ENCODE results near the gene CANT1.

CANT1 gene

GRCh38 chr17:78996781-78997201 lies 12.8 kb downstream of the CANT1 start:
- Histone ChIP-seq H3K4me1 (ENCODE audit: low read length) (no peaks in the 10 kb centered on the region), H3K79me2 (ENCODE audit: low read length) (peaks cover 14% of the 10 kb centered on the region; the same call in 1 of the 2 replicates), H3K9me3 (ENCODE audit: insufficient read depth, low read length) (no peaks in the 10 kb centered on the region), H4K20me1 (ENCODE audit: insufficient read depth, low read length) (peaks cover 18% of the 10 kb centered on the region; the same call in 1 of the 2 replicates), H3K27me3 (ENCODE audit: low read depth, low read length) (no peaks in the 10 kb centered on the region), H3K4me3 (ENCODE audit: low read length) (no peak overlapping the region), H3K4me2 (ENCODE audit: low read length) (no peak overlapping the region), H3K27ac (ENCODE audit: low read length) (no peak overlapping the region), H3K9ac (ENCODE audit: low read length) (no peak overlapping the region), H3K36me3 (replicated peaks; ENCODE audit: low read depth, low read length) (peaks cover 21% of the 10 kb centered on the region), H2AFZ (ENCODE audit: low read depth, low read length) (no peak overlapping the region)
- TF ChIP-seq CTCF (IDR thresholded peaks at IDR 0.05; ENCODE audit: low read depth, low read length) (no peak), EZH2phosphoT487 (IDR thresholded peaks at IDR 0.05; ENCODE audit: low read depth) (no peak)

GRCh38 chr17:78995761-78996451 lies 13.7 kb downstream of the CANT1 start:
- no peak overlapping the region for H2AFZ ChIP-seq (ENCODE audit: low read depth, low read length)
- TF ChIP-seq CTCF (IDR thresholded peaks at IDR 0.05; ENCODE audit: low read depth, low read length) (no peak), EZH2phosphoT487 (IDR thresholded peaks at IDR 0.05; ENCODE audit: low read depth) (no peak)
- H3K9me3 ChIP-seq (ENCODE audit: insufficient read depth, low read length) = no peaks in the 10 kb centered on the region
- no peaks in the 10 kb centered on the region for H3K4me1 ChIP-seq (ENCODE audit: low read length)
- peaks cover 14% of the 10 kb centered on the region; the same call in 1 of the 2 replicates for H4K20me1 ChIP-seq (ENCODE audit: insufficient read depth, low read length)
- peaks cover 7% of the 10 kb centered on the region; the same call in 1 of the 2 replicates for H3K79me2 ChIP-seq (ENCODE audit: low read length)
- H3K9ac ChIP-seq (ENCODE audit: low read length) = no peak overlapping the region
- no peak overlapping the region for H3K4me2 ChIP-seq (ENCODE audit: low read length)
- H3K27ac ChIP-seq (ENCODE audit: low read length) = no peak overlapping the region
- peaks cover 30% of the 10 kb centered on the region for H3K36me3 ChIP-seq (replicated peaks; ENCODE audit: low read depth, low read length)
- no peaks in the 10 kb centered on the region for H3K27me3 ChIP-seq (ENCODE audit: low read depth, low read length)
- no peak overlapping the region for H3K4me3 ChIP-seq (ENCODE audit: low read length)

- no peaks in the 10 kb centered on the region for H3K4me1 ChIP-seq (ENCODE audit: low read length)
- H4K20me1 ChIP-seq (ENCODE audit: insufficient read depth, low read length) = peaks cover 7% of the 10 kb centered on the region; the same call in 1 of the 2 replicates
- H3K36me3 ChIP-seq (replicated peaks; ENCODE audit: low read depth, low read length) = peaks cover 37% of the 10 kb centered on the region
- H3K9ac ChIP-seq (ENCODE audit: low read length) = no peak overlapping the region
- H2AFZ ChIP-seq (ENCODE audit: low read depth, low read length) = no peak overlapping the region
- H3K27ac ChIP-seq (ENCODE audit: low read length) = no peak overlapping the region
- no peak overlapping the region for H3K4me2 ChIP-seq (ENCODE audit: low read length)
- TF ChIP-seq CTCF (IDR thresholded peaks at IDR 0.05; ENCODE audit: low read depth, low read length) = no peak
- no peak for TF ChIP-seq EZH2phosphoT487 (IDR thresholded peaks at IDR 0.05; ENCODE audit: low read depth)
- no peak overlapping the region for H3K4me3 ChIP-seq (ENCODE audit: low read length)
- H3K27me3 ChIP-seq (ENCODE audit: low read depth, low read length) = no peaks in the 10 kb centered on the region
- H3K79me2 ChIP-seq (ENCODE audit: low read length) = no peaks in the 10 kb centered on the region; the same call in 1 of the 2 replicates
- H3K9me3 ChIP-seq (ENCODE audit: insufficient read depth, low read length) = no peaks in the 10 kb centered on the region
These were observed 14.4 kb downstream of the CANT1 start for GRCh38 chr17:78995022-78995760.

GRCh38 chr17:78993981-78994671 lies 15.4 kb downstream of the CANT1 start:
- Histone ChIP-seq H2AFZ (ENCODE audit: low read depth, low read length) (no peak overlapping the region), H3K9me3 (ENCODE audit: insufficient read depth, low read length) (no peaks in the 10 kb centered on the region), H3K4me1 (ENCODE audit: low read length) (no peaks in the 10 kb centered on the region), H3K4me2 (ENCODE audit: low read length) (no peak overlapping the region), H4K20me1 (ENCODE audit: insufficient read depth, low read length) (0 out of 2 replicates have a peak, but pooled peaks cover 4% of the 10 kb centered on the region), H3K79me2 (ENCODE audit: low read length) (no peaks in the 10 kb centered on the region), H3K4me3 (ENCODE audit: low read length) (no peak overlapping the region), H3K9ac (ENCODE audit: low read length) (no peak overlapping the region), H3K27ac (ENCODE audit: low read length) (no peak overlapping the region), H3K36me3 (replicated peaks; ENCODE audit: low read depth, low read length) (peaks cover 39% of the 10 kb centered on the region), H3K27me3 (ENCODE audit: low read depth, low read length) (no peaks in the 10 kb centered on the region)
- TF ChIP-seq CTCF (IDR thresholded peaks at IDR 0.05; ENCODE audit: low read depth, low read length) (no peak), EZH2phosphoT487 (IDR thresholded peaks at IDR 0.05; ENCODE audit: low read depth) (no peak)

Measured in OCI-LY3 (cell line).